Measurements from ENCODE around the gene TRAPPC12. TPM values are rescaled to one million over a fixed set of nuclear protein-coding genes. Genes with fewer than 3 reads are reported as not detected.

Gene TRAPPC12
- total RNA-seq, 1 donor from 2014 or later, result 94.8 TPM

DNA sequence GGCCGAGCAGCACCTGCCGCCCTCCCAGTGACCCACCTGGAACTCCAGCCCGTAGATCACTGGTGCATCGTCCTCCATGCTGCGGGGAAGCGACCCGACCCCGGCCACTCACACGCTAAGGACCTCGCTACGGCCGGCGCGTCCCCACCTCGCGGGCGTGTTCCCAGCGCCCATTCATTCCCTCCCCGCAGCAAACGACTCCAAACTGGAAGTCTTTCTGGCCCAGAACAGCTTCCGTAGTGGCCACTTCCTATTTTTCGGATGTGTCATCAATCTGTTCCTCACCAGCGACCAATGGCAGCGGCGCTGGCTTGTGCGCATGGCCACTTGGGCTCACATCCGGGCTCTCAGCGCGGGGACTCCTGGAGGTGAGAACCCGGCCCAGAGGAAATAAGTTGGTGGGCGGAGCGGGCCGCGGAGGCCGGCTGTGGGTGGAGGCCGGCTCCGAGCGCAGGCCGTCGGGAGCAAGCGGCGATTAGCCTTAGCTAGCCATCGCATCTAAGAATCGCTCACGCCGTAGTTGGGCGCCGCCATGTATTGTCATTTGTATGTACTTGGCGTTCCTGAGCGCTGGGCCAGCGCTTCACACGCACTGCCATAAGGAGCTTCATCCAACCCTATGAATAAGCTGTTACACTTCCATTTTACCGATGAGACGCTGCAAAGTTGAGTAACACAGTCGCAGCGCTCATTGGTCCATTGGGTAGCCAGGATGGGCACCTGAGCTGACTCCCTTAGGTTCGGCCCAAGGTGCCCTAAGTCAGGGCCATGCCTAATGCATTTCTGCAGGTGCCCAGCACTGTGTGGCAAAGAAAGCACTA, 1.7 kb upstream of the TRAPPC12 start, which contains the start of gene EIPR1:
TSS of gene EIPR1 (minus strand) at position 207 of the 821 bp plus-strand sequence. CDS start at position 78, 129 bp downstream.
- TF ChIP-seq POLR2AphosphoS5 (IDR thresholded peaks at IDR 0.05; ENCODE audit: insufficient read depth in 1 of 2, low read depth in 1 of 2) (peak; percentile 96 to 100), POLR2A (IDR thresholded peaks at IDR 0.05) (peak in 1 of 2 donors; percentile 61)
- TF ChIP-seq, protein P1, sequence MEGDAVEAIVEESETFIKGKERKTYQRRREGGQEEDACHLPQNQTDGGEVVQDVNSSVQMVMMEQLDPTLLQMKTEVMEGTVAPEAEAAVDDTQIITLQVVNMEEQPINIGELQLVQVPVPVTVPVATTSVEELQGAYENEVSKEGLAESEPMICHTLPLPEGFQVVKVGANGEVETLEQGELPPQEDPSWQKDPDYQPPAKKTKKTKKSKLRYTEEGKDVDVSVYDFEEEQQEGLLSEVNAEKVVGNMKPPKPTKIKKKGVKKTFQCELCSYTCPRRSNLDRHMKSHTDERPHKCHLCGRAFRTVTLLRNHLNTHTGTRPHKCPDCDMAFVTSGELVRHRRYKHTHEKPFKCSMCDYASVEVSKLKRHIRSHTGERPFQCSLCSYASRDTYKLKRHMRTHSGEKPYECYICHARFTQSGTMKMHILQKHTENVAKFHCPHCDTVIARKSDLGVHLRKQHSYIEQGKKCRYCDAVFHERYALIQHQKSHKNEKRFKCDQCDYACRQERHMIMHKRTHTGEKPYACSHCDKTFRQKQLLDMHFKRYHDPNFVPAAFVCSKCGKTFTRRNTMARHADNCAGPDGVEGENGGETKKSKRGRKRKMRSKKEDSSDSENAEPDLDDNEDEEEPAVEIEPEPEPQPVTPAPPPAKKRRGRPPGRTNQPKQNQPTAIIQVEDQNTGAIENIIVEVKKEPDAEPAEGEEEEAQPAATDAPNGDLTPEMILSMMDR (IDR thresholded peaks at IDR 0.05), result peak in 1 of 3 experiments; percentile 5
- H3K27me3 ChIP-seq, result no peaks in the 10 kb centered on the region
- peaks cover 42% of the 10 kb centered on the region for H3K4me1 ChIP-seq
- H3K27ac ChIP-seq, result peak within 1 kb of the TSS; percentile 74
- H3K9me3 ChIP-seq, result no peaks in the 10 kb centered on the region
- peak within 1 kb of the TSS; percentile 67 to 88 for H3K4me3 ChIP-seq
- intact Hi-C loops (cut with DNase I), result no loop called here
- no peaks in the 10 kb centered on the region for H3K36me3 ChIP-seq
- DNase-seq (ENCODE audit: extremely low spot score in 2 of 2), result peak in 1 of 2 donors; percentile 98

DNA sequence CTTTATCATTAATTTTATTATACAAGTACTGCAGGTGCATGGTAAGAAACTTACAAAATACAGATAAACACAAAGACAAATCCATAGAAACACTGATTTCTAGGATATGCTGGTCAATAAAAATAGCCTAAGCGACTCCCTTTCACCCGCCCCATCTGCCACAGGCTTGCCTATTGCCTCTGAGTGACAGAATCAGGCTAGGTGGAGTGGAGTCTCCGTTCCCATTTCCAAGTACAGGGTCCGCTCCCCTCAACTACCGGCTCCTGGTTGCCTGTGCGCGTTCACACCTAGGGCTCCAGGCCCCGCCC, 201 bp upstream of the TRAPPC12 start:
- Histone ChIP-seq H3K4me1 (peaks cover 42% of the 10 kb centered on the region), H3K9me3 (no peaks in the 10 kb centered on the region)
- intact Hi-C loops (cut with DNase I), result no loop called here

DNA sequence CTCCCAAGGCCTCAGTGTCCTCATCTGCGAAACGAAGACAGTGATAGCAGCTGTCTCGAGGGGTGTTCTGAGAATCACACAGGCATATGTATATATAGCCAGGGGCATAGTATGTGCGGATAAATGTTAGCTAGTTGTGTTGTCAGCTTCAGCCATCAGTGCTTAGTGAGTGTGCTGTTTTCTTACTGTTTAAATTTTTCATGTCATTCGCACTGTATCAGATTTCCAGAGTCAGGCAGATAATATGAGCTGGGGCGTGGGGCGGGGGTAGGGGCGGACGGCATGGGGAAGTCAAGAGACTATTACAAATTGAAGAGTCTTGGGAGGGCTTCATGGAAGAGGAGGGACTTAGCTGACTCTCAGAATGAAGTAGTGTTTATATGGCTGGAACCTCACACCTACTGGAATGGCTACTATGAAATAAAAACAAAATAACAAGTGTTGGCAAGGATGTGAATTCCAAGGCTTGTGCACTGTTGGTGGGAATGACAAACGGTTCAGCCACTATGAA, 7.0 kb downstream of the TRAPPC12 start:
- Histone ChIP-seq H3K4me3 (no peak overlapping the region), H3K9me3 (no peaks in the 10 kb centered on the region), H3K36me3 (peaks cover 0 to 23% of the 10 kb centered on the region in 2 donors), H3K27me3 (no peaks in the 10 kb centered on the region), H3K27ac (no peak overlapping the region), H3K4me1 (no peaks in the 10 kb centered on the region)
- no peak for DNase-seq (ENCODE audit: extremely low spot score in 2 of 2)
- no peak for TF ChIP-seq POLR2AphosphoS5 (IDR thresholded peaks at IDR 0.05; ENCODE audit: insufficient read depth in 1 of 2, low read depth in 1 of 2)
- no peak for TF ChIP-seq POLR2A (IDR thresholded peaks at IDR 0.05)
- TF ChIP-seq, protein P1 (IDR thresholded peaks at IDR 0.05), result no peak
- intact Hi-C loops (cut with DNase I), result no loop called here

More for the DNA sequence above, 201 bp upstream of the TRAPPC12 start:
- TF ChIP-seq, protein P1 (IDR thresholded peaks at IDR 0.05), result no peak
- TF ChIP-seq POLR2AphosphoS5 (IDR thresholded peaks at IDR 0.05; ENCODE audit: insufficient read depth in 1 of 2, low read depth in 1 of 2), result no peak
- no peak for TF ChIP-seq POLR2A (IDR thresholded peaks at IDR 0.05)
- no peaks in the 10 kb centered on the region for H3K27me3 ChIP-seq
- H3K36me3 ChIP-seq, result no peaks in the 10 kb centered on the region
- peak overlapping the region; percentile 79 for H3K27ac ChIP-seq
- no peak for DNase-seq (ENCODE audit: extremely low spot score in 2 of 2)
- peak overlapping the region; percentile 81 to 91 for H3K4me3 ChIP-seq

DNA sequence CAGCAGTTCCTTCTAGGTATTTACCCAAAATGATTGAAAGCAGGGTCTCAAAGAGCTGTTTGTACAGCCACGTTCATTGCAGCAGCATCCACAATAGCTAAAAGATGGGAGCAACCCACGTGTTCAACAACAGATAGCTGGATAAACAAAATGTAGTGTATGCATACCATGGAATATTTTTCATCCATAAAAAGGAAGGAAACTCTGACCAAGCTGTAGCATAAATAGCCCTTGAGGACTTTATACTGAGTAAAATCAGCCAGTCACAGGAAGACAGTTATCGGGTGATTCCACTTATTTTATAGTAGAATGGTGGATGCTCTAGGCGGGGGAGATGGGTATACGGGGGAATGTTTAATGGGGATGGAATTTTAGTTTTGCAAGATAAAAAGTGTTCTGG, 7.5 kb downstream of the TRAPPC12 start:
- intact Hi-C loops (cut with DNase I), result no loop called here
- peaks cover 0 to 23% of the 10 kb centered on the region in 2 donors for H3K36me3 ChIP-seq
- TF ChIP-seq POLR2AphosphoS5 (IDR thresholded peaks at IDR 0.05; ENCODE audit: insufficient read depth in 1 of 2, low read depth in 1 of 2), result no peak
- no peak for TF ChIP-seq POLR2A (IDR thresholded peaks at IDR 0.05)
- TF ChIP-seq, protein P1 (IDR thresholded peaks at IDR 0.05), result no peak
- H3K9me3 ChIP-seq, result no peaks in the 10 kb centered on the region
- no peak for DNase-seq (ENCODE audit: extremely low spot score in 2 of 2)
- H3K27ac ChIP-seq, result no peak overlapping the region
- no peak overlapping the region for H3K4me3 ChIP-seq
- no peaks in the 10 kb centered on the region for H3K4me1 ChIP-seq
- no peaks in the 10 kb centered on the region for H3K27me3 ChIP-seq

All from vagina (tissue), 2 donors.